Panc1 (cell line): Measurements from ENCODE around the gene ANKRD65. TPM values are rescaled to one million over a fixed set of nuclear protein-coding genes. Genes with fewer than 3 reads are reported as not detected.

Experiments
- ATAC-seq: fragments of 200-7000 bp; cut with Tn5 transposase; 2 replicates; pipeline ENCODE4 v1.9.1; 2020; ENCODE audit warnings: mild to moderate bottlenecking, moderate library complexity
- BruUV-seq: library from RNA; stranded (reverse); fragments of 400-500 nt; replicated peaks from 2 replicates; lab custom pipeline; 2021; lab: Mats Ljungman, UMichigan
- CTCF ChIA-PET: fragments of 300-600 bp; sonication (Branson Sonifier 250); formaldehyde crosslinking; loops from one replicate; lab custom pipeline; 2022; ENCODE audit warnings: antibody characterized with exemption; lab: Charles Lee
- POLR2A ChIA-PET: fragments of 300-600 bp; sonication (Branson Sonifier 250); formaldehyde crosslinking; loops from one replicate; lab custom pipeline; 2022; ENCODE audit warnings: antibody characterized with exemption; lab: Charles Lee
- DNase-seq: peaks from one replicate; pipeline ENCODE4 v3.0.0-alpha.2; 2010; ENCODE audit warnings: low read depth, low spot score
- H3K27ac ChIP-seq: 2 replicates; pipeline ENCODE4 v1.5.1; 2011; ENCODE audit warnings: mild to moderate bottlenecking, low read length, inconsistent platforms
- H3K27me3 ChIP-seq: fragments of 200-500 bp; sonication (Bioruptor generic); 2 replicates; pipeline ENCODE4 v1.6.0; 2014; ENCODE audit warnings: low read length, inconsistent platforms; ENCODE audit not compliant: control insufficient read depth, insufficient read depth
- H3K36me3 ChIP-seq: fragments of 200-500 bp; sonication (Bioruptor generic); 2 replicates; pipeline ENCODE4 v1.5.1; 2014; ENCODE audit warnings: inconsistent platforms, mild to moderate bottlenecking, low read length, moderate library complexity; ENCODE audit not compliant: control insufficient read depth, insufficient read depth
- H3K4me1 ChIP-seq: 2 replicates; pipeline ENCODE4 v1.5.1; 2011; ENCODE audit warnings: inconsistent platforms, mild to moderate bottlenecking, low read length, moderate library complexity; ENCODE audit not compliant: control insufficient read depth, insufficient read depth
- H3K4me3 ChIP-seq, 2 experiments: 2 replicates each; pipeline ENCODE4 v1.5.1; 2011 to 2012; ENCODE audit warnings: low read depth in 2 of 2, low read length in 2 of 2, mild to moderate bottlenecking in 2 of 2, inconsistent platforms in 1 of 2, moderate library complexity in 1 of 2
- H3K9me3 ChIP-seq: fragments of 200-500 bp; sonication (Bioruptor generic); 2 replicates; pipeline ENCODE4 v1.5.1; 2014; ENCODE audit warnings: low read depth, mild to moderate bottlenecking, inconsistent platforms, low read length, moderate library complexity; ENCODE audit not compliant: control insufficient read depth, insufficient read depth
- POLR2AphosphoS5 ChIP-seq: IDR thresholded peaks from 2 replicates; pipeline ENCODE4 v1.6.1; 2012; ENCODE audit warnings: mild to moderate bottlenecking, low read depth, low read length, moderate library complexity
- REST ChIP-seq, 2 experiments: IDR thresholded peaks; 2 replicates each; pipeline ENCODE4 v1.6.1; 2011 to 2012; ENCODE audit warnings: low read depth in 2 of 2, control low read depth in 1 of 2, low read length in 1 of 2, mild to moderate bottlenecking in 1 of 2, moderate library complexity in 1 of 2; ENCODE audit not compliant: insufficient read depth in 1 of 2
- SIN3A ChIP-seq: IDR thresholded peaks from 2 replicates; pipeline ENCODE4 v1.6.1; 2012; ENCODE audit warnings: low read depth, mild to moderate bottlenecking, low read length, moderate library complexity, borderline replicate concordance; ENCODE audit not compliant: insufficient read depth
- TCF7L2 ChIP-seq: IDR thresholded peaks from 2 replicates; pipeline ENCODE4 v1.6.1; 2011; ENCODE audit warnings: mild to moderate bottlenecking, low read depth, low read length, inconsistent platforms
- in situ Hi-C: cut with HindIII; loops from 2 replicates; pipeline ENCODE4 v1.10.0; 2016; ENCODE audit warnings: low sequenced_read_pairs, low pct_unique_long_range_greater_than_20kb
- intact Hi-C: fragments of 100-400 bp; cut with micrococcal nuclease; formaldehyde crosslinking; loops from one replicate; pipeline ENCODE4 v1.10.0; 2022; ENCODE audit not compliant: unreplicated experiment
- total RNA-seq: library from RNA; stranded (reverse); gene quantifications from one replicate; pipeline ENCODE4 v1.2.1, GENCODE V29; 2021; ENCODE audit not compliant: unreplicated experiment
- TF ChIP-seq, protein P1 (sequence below): fragments of 450-650 bp; IDR thresholded peaks from 2 replicates; pipeline ENCODE4 v1.5.1; 2017; ENCODE audit warnings: mild to moderate bottlenecking

Gene ANKRD65
- total RNA-seq, 1 experiment from 2014 or later, result 1.9 TPM

DNA sequence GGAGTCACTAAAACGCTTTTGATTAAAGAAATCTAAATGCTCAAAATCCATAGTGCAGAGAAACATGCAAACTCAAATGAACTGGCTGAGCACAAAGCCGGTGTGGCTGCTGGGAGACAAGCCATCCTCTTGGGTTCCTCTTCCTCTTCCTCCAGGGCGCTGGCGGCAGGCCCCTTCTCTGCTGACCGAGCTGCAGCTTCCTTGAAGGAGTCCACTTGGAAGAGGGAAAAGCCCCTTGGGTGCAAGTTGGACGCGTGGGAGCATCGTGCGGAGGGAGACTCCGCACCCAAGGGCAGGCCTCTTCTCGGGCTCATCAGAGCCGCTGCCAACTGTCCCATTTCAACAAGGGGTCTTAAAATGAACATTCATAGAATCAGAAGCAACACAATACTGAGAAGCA is 29.9 kb downstream of the ANKRD65 start:
- DNase-seq (no peak), ATAC-seq (no peak)
- Histone ChIP-seq H3K36me3 (peaks cover 35% of the 10 kb centered on the region), H3K27me3 (no peaks in the 10 kb centered on the region), H3K9me3 (no peaks in the 10 kb centered on the region), H3K4me1 (no peaks in the 10 kb centered on the region), H3K4me3 (no peak overlapping the region), H3K27ac (no peak overlapping the region)
- in situ Hi-C loops, result no loop called here
- CTCF ChIA-PET, result no interaction called here
- TF ChIP-seq POLR2AphosphoS5, result no peak
- no peak for TF ChIP-seq REST (IDR thresholded peaks at IDR 0.05; ENCODE audit: insufficient read depth in 1 of 2, low read depth in 2 of 2, low read length in 1 of 2)
- TF ChIP-seq, protein P1, sequence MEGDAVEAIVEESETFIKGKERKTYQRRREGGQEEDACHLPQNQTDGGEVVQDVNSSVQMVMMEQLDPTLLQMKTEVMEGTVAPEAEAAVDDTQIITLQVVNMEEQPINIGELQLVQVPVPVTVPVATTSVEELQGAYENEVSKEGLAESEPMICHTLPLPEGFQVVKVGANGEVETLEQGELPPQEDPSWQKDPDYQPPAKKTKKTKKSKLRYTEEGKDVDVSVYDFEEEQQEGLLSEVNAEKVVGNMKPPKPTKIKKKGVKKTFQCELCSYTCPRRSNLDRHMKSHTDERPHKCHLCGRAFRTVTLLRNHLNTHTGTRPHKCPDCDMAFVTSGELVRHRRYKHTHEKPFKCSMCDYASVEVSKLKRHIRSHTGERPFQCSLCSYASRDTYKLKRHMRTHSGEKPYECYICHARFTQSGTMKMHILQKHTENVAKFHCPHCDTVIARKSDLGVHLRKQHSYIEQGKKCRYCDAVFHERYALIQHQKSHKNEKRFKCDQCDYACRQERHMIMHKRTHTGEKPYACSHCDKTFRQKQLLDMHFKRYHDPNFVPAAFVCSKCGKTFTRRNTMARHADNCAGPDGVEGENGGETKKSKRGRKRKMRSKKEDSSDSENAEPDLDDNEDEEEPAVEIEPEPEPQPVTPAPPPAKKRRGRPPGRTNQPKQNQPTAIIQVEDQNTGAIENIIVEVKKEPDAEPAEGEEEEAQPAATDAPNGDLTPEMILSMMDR, result no peak
- intact Hi-C loops, result no loop called here
- BruUV-seq, result no TSS peak
- POLR2A ChIA-PET, result no interaction called here

GRCh38 chr1:1390675-1391074 is 30.4 kb downstream of the ANKRD65 start:
- Histone ChIP-seq H3K36me3 (peaks cover 38% of the 10 kb centered on the region), H3K27ac (no peak overlapping the region), H3K27me3 (no peaks in the 10 kb centered on the region), H3K9me3 (no peaks in the 10 kb centered on the region), H3K4me3 (no peak overlapping the region), H3K4me1 (no peaks in the 10 kb centered on the region)
- BruUV-seq, result no TSS peak
- no peak for ATAC-seq
- TF ChIP-seq REST (IDR thresholded peaks at IDR 0.05; ENCODE audit: insufficient read depth in 1 of 2, low read depth in 2 of 2, low read length in 1 of 2) (no peak), SIN3A (no peak), TCF7L2 (no peak), POLR2AphosphoS5 (no peak)
- TF ChIP-seq, protein P1, result no peak
- ChIA-PET POLR2A (no interaction called here), CTCF (no interaction called here)
- in situ Hi-C loops, result no loop called here
- no peak for DNase-seq
- intact Hi-C loops, result no loop called here
